SK-MEL-5 (cell line): ENCODE measurements around the gene PLXNA4. TPM values are rescaled to one million over a fixed set of nuclear protein-coding genes. Genes with fewer than 3 reads are reported as not detected.

Experiments
- DNase-seq: peaks from one replicate; pipeline ENCODE4 v3.0.0-alpha.2; 2016; ENCODE audit warnings: low read depth, low spot score
- in situ Hi-C: cut with HindIII; loops from 2 replicates; pipeline ENCODE4 v1.10.0; 2016; ENCODE audit warnings: low sequenced_read_pairs, high pct_unique_total_duplicates, low pct_unique_long_range_greater_than_20kb
- total RNA-seq: library from RNA; depleted of rRNA; stranded (reverse); fragments of >200 nt; shearing (Covaris generic); gene quantifications from 2 replicates; pipeline ENCODE4 v1.2.3, GENCODE V29; 2014

Gene PLXNA4
- total RNA-seq, 1 experiment from 2014 or later, result 0.18 TPM

DNA sequence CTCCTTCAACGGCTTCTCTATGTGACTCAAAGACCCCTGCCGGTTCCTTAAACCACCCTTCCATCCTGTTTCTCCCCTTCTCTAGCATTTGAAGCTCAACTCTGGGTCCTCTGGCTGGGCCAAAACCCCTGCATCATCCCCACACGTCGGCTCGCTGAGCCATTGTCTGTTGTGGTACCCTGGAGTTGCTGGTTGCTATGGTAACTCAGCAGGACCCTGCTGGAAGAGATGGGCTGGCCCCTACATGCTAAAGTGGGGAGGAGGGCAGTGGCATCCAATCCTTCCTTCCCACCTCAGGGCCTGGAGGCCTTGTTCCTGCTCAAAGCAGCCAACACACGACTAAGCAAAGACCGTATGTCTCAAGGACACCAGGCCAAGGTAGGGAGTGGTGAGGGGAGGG lies 452.5 kb downstream of the PLXNA4 start:
- in situ Hi-C loops, result no loop called here

DNA sequence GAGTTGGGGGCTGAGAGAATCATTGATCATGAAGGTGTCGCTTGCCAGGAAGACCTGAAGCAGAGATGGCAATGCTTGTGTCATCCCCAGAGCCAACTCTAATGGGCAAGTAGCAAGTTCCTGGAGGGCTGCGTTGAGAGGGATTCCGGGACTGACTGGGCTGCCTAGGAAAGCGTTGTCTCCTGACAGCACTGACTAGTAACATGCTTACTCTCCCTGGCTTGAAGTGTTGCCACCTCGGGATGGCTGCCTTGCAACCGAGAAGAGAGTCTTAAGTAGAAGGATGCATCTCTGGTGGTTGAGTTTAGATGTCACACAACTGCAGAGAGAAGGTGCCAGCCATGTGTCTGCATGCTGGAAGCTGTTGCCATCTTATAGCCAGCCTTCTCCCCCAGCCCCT lies 453.4 kb downstream of the PLXNA4 start:
- no peak for DNase-seq
- in situ Hi-C loops, result no loop called here

More for the DNA sequence above, 452.5 kb downstream of the PLXNA4 start:
- DNase-seq, result no peak

DNA sequence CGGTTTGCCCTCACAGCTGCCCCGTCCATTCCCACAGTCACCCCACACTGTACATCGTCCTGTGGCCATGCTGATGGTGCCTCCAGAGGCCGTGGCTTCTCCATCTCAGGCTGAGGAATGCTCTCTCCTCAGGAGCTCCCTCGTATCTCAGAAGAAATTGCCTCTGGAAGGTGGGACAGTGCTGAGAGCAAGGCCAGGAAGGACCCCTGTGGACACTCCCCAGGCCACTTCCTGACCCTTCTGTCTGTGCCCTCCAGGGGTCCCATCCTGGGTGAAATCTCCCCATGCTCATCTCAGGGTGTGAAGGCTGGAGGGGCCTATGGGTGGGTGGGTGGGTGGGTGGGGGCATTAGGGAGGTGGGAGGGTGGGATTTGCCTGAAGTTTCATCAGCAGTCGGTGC lies 454.3 kb downstream of the PLXNA4 start:
- no peak for DNase-seq
- in situ Hi-C loops, result no loop called here

DNA sequence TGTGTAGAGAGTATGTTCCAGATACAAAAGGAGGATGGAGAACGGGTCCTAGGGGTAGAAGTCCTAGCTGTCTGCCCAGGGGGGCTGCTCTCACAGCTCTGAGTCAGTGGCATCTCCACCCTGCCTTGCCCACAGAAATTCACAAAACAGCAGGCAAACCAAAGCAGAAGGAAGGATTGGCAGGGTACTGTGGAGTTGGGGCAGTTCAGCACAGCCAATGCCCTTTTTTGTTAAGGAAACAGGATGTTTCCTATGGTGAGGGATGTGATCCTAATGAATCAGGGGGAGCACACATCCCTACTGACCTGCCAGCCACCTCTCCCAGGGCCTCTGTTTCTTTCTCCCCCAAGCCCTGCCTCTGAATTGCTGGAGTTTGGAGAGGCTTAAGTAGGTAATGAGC lies 457.6 kb downstream of the PLXNA4 start:
- in situ Hi-C loops, result no loop called here
- no peak for DNase-seq

DNA sequence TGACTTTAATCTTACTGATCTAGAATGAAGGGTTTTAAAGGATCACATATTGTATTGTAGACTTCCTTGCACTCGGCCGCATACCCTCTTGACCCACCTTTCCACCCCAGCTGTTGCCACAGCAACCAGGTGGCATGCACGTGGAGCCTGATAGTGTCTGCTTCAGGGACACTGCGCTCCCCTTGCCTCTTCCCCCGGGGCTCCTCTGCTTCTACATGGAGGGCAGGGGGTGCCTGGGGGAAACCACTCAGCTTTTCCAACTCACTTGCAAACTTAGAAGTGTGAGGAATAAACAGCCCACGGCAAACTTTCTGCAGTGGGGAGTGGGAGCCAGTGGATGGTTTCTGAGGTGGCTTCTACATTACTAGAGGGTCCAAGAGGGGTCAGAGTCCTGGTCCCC lies 458.6 kb downstream of the PLXNA4 start:
- DNase-seq, result no peak
- in situ Hi-C loops, result no loop called here

DNA sequence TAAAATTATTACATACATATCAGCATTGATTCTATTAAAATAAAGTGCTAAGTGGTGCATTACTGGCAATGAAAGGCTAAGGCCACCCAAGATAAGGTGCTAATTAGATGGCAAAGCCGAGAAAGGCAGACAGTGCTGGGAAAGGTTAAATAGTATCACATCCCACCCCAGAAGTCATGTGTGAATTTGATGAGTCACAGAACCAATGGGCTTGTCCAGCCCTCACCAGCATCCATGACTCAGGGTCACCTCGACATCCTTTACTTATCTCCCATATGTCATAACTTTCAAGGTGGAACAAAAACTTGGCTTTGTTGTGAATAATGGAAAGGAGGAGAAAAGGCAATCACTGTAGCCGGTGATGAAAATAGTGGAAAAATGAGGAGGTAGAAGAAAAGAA lies 459.1 kb downstream of the PLXNA4 start:
- no peak for DNase-seq
- in situ Hi-C loops, result no loop called here

DNA sequence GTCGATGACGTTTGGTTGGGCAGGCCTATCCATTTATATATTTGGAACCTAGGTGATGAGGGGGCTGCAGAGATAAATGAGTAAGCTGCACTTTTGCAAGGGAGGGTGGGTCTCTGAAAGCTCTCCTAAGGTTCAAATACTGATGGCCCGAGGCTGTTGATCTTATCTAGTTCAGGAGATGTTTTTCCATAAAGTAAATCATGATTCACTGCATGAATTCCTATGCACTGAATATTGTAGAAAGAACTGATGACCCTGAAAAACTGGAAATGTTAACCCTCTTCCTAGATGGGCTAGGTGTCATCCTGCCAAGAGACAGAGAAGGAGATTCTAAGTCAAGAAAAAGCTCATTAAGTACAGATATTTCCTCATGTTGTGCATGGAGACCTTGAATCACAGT lies 459.9 kb downstream of the PLXNA4 start:
- in situ Hi-C loops, result no loop called here
- DNase-seq, result no peak

DNA sequence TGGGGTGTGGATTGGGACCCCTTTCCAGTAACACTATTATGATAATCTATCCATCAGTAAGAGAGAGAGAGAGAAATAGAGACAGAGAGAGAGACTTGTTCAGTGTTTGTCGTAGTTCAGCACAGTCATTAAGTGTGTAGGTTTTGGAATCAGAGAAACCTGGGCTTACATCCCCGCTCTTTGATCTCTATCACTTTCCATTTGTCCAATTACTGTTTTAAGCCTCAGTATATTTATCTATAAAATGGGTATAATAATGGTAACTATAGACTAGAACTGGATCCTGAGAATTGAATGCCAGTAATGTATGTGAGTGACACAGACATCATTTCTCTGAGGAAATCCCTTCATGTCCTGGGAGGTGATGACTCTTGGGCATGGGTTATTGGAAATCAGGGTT lies 460.5 kb downstream of the PLXNA4 start:
- DNase-seq, result no peak
- in situ Hi-C loops, result no loop called here

DNA sequence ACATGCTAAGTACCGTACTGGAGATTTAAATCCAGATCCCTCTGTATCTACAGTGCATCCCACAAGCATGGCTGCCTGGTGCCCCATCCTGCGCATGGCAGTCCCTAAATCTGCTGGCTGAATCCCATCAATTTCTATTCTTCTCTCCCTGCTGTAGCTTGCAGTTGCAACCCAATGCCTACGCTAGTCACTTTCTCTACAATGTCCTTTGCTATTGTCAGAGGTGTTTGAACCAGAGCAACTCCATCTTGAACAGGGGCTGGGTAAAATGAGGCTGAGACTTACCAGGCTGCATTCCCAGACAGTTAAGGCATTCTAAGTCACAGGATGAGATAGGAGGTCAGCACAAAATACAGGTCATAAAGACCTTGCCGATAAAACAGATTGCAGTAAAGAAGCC lies 461.2 kb downstream of the PLXNA4 start:
- in situ Hi-C loops, result no loop called here
- DNase-seq, result no peak

DNA sequence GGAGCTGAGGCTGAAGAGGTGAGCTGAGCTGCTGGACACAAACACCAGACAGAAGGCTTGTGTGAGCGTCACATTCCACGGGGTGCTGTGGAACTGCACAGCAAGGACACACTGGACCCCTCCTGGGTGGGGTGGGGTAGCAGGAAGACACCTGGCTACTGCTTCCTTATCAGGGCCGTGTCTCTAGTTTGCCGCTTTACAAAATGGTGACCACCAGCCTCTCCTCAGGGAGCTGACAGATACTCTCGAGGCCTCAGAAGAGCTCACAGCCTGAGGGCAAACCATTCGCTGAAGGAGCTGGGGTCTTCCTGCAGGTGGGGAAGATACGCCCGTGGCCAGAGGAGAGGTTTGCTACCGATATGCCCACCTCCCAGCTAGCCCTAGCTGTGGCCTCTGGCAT lies 461.9 kb downstream of the PLXNA4 start:
- no peak for DNase-seq
- in situ Hi-C loops, result no loop called here

DNA sequence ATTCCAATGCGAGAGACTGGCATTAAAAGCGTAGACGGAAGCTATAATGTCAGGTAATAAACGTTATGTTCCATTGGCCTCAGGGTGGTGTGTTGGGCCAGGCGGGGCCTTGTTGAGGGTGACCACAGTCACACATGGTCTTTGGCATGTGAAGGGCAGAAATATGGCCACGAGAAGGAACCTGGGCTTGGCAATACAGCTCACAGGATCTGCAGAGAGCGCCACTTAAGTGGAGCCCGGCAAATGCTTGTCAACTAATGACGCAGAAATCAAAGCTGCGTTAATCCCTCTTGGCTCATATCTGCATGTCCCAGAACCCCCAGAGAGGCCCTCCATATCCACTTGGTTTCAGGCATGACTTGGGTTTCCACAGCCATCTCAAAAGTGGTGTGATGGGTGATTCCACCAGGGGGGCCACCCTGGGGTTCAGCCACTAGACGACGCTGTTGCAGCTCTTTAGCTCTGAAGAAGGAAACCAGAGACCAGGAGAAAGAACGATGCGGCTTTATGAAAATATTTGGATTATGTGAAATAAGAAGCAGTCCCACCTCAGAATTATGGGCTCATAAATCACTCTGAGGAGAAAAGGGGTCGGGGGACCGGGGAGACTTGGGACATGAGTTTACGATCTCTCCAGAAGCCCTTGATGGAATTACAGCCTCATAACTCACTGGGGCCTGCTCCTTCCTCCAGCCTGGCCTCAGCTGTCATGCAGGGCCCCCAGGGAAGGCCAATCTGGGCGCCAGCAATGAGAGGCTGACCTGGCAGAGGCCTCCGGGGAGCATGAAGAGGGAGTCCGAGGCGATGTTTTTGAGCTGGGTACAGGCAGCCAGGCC lies 462.5 kb downstream of the PLXNA4 start:
- in situ Hi-C loops, result no loop called here

DNA sequence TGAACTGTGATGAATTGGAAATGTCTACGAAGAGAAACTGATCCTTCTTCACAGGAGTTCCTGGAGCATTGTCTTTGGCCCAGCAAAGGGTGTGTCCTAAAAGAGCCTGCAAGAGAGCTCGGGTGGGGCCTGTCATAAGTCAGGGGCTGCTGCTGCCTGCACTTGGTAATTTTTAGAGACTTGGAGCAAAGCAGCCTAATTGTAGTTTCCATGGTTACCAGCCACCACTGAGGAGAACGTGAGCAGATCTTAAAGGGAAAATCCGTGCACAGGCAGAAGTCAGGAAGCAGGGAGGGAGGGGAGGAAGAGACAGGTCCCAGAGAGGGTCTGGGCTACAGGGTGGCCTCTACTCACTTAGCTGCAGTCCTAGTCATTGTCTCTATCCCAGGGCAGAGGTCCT lies 463.6 kb downstream of the PLXNA4 start:
- no peak for DNase-seq
- in situ Hi-C loops, result no loop called here

More for the DNA sequence above, 462.5 kb downstream of the PLXNA4 start:
- no peak for DNase-seq

DNA sequence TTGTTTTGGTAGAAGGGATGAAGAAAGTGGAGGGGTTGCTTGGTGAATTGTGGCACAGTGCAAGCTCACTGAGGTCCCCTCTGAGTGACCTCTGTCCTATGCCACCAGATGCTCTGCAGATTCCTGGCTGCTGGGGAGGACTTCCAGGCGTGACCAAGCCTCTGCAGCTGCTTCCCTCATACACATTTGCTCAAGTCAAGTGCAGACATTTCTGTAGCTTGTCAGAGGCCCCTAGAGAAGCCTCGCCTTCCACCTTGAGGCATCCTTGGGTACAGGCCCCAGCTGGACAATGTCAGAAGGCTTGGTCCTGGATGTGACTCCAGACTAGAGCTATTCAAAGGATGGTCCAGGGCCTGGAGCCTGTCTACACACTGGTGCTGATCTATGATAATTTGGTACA lies 464.2 kb downstream of the PLXNA4 start:
- no peak for DNase-seq
- in situ Hi-C loops, result no loop called here

DNA sequence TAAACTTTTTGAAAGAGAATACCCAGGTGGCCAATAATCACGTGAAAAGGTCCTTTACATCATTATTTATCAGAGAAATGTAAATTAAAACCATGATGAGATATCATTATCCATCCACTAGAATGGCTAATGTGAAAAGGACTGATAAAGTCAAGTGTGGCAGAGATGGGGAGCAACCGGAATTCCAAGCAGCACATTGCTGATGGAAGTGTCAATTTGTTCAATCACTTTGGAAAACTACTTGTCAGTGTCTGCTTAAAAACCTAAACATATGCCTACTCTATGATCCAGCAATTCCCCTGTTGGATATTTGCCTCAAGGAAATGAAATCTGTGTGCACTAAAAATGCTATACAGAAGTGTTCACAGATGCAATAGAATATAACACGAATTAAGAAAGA lies 465.6 kb downstream of the PLXNA4 start:
- DNase-seq, result no peak
- in situ Hi-C loops, result no loop called here

DNA sequence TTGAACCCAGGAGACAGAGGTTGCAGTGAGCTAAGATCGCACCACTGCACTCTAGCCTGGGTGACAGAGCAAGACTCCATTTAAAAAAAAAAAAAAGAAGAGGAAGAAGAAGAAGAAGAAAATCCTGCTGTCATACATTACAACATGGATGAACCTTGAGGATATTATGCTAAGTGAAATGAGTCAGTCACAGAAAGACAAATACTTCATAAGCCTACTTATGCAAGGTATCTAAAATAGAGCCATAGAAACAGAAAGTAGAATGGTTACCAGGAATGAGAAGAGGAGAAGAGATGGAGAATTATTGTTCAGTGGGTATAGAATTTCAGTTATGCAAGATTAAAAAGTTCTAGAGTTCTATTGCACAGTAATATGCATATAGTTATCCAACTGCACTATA lies 466.5 kb downstream of the PLXNA4 start:
- in situ Hi-C loops, result no loop called here
- DNase-seq, result no peak

DNA sequence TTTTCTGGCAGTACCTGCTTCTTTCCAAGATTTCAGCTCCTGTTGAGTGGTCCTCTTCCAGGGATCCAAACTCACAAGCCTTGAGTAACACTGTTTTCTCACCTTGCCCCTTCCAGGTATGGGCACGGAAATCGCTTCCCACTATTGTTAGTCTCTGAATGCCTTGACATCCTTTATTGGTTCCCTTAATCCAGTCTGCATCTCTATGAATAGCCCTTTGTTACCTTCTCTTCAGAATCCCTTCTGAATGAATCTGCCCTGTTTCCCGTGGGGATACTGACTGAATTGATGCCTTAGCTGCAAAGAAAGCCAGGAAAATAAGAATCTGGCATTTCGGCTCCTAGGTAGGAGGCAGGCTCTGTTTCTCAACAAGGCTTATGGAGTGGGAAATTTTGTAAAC lies 467.7 kb downstream of the PLXNA4 start:
- peak; percentile 35 for DNase-seq
- in situ Hi-C loops, result no loop called here

DNA sequence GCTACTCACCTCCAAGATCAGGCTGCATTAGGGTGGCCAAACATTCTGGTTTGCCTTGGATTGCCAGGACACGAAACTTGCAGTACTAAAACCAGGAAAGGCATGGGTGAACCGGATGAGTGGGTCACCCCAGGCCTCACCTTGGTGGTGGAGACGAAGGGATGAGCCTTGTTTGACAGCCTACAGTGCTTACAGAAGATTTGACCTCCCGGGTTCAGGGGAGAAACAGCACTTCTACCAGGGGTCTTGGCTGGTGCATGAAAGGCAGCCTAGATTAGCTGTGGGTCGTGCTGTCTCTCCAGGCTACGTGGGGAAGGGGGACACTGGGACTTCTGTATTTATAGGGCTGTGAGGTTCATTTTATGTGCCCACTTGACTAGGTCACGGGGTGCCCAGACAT lies 469.8 kb downstream of the PLXNA4 start:
- DNase-seq, result no peak
- in situ Hi-C loops, result no loop called here

DNA sequence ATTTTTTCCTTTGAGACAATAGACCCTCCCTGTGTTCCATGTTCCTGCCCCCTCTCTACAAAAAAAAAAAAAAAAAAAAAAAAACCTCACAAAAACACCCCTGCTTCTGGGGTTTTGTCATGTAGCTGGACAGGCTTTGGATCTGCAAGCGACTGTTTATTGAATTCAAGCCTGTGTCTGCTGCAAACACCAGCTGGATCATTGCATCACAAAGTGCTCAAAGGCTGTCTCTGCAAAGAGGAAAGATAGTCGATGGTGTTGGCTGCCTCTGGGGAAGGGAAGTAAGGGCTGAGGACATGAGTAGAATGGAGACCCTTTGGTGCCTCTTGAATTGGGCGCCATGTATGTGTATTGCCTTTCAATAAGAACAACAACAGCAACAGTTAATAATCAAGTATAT lies 471.2 kb downstream of the PLXNA4 start:
- no peak for DNase-seq
- in situ Hi-C loops, result no loop called here

DNA sequence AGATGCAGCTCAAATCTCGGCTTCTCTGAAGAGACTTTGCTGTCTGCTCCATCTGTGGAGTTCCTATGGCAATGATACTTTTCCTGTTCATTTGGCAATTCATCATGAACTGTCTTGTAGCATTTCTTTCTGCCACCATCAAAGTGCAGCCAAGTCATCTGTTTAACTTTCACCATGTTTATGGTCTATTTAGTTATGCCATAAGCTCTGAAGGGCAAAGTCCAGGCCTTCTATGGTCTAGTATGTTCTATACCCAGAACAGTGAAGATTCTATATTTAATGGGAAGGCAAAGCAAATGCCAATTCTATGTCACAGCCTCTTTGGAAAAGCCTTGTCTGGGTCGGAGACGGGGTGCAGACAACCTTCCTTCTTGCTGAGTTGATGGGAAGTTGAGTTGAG lies 472.6 kb downstream of the PLXNA4 start:
- in situ Hi-C loops, result no loop called here
- no peak for DNase-seq

DNA sequence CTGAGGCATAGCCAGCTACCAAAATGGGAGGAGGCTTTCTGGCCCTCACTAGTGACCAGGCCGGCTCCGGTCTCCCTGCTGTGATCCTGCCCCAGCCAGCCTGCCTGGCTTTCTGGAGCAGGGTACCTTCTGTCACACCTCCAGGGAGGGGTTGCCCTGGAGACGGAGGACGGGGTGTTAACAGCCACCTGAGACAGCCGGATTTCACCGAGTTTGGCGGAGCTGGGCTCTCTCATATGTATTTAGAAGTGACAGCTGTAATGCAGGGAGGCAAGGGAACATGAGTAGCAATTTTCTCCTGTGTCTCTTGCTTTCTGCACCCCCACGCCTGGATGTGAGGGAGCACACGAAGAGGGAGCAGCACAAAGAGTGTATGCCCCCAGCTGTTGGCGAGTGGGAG lies 473.3 kb downstream of the PLXNA4 start:
- no peak for DNase-seq
- in situ Hi-C loops, result no loop called here
